Peyer's patch (tissue), 4 donors: ENCODE data around the gene TBXA2R. TPM values are rescaled to one million over a fixed set of nuclear protein-coding genes. Genes with fewer than 3 reads are reported as not detected.
A peak's percentile ranks its signal among the peaks of the same experiment; 100 is the strongest.

Source experiments
- DNase-seq, 3 donors: peaks; one replicate each; pipeline ENCODE4 v3.0.0-alpha.2; 2017 to 2019
- H3K27ac ChIP-seq, 4 donors: fragments of 200-600 bp; sonication (generic); one replicate each; pipeline ENCODE4 v1.5.1; 2016 to 2019
- H3K27me3 ChIP-seq, 2 donors: fragments of 200-600 bp; sonication (generic); one replicate each; pipeline ENCODE4 v1.5.1; 2019
- H3K36me3 ChIP-seq, 3 donors: fragments of 200-600 bp; sonication (generic); one replicate each; pipeline ENCODE4 v1.5.1; 2016 to 2019
- H3K4me1 ChIP-seq, 4 donors: fragments of 200-600 bp; sonication (generic); one replicate each; pipeline ENCODE4 v1.5.1; 2016 to 2019
- H3K4me3 ChIP-seq, 4 donors: fragments of 200-600 bp; sonication (generic); 1 replicate in 3 of 4; 2 replicates in 1 of 4; pipeline ENCODE4 v1.5.1; 2016 to 2019; ENCODE audit warnings: mild to moderate bottlenecking in 1 of 4
- H3K9me3 ChIP-seq, 4 donors: fragments of 200-600 bp; sonication (generic); one replicate each; pipeline ENCODE4 v1.5.1; 2016 to 2019; ENCODE audit warnings: mild to moderate bottlenecking in 1 of 4
- POLR2A ChIP-seq, 2 donors: fragments of 450-650 bp; IDR thresholded peaks; one replicate each; pipeline ENCODE4 v1.5.1; 2017; ENCODE audit warnings: antibody characterized with exemption in 2 of 2, mild to moderate bottlenecking in 2 of 2, moderate library complexity in 2 of 2
- total RNA-seq, 4 donors: library from RNA; depleted of rRNA; stranded (reverse); fragments of >200 nt; gene quantifications; one replicate each; pipeline ENCODE4 v1.1.0, GENCODE V29; 2016
- TF ChIP-seq, protein P1 (sequence below), 6 experiments: fragments of 450-650 bp in 4 of 6; fragments of 200-600 bp in 2 of 6; sonication (generic) in 1 of 6; IDR thresholded peaks; one replicate each; pipeline ENCODE4 v1.5.1; 2017 to 2019; ENCODE audit warnings: antibody characterized with exemption in 6 of 6, mild to moderate bottlenecking in 3 of 6, moderate library complexity in 1 of 6

TBXA2R gene
- total RNA-seq, 4 donors from 2014 or later = 0.80 to 5.0 (median 1.6) TPM; not detected in 1

DNA sequence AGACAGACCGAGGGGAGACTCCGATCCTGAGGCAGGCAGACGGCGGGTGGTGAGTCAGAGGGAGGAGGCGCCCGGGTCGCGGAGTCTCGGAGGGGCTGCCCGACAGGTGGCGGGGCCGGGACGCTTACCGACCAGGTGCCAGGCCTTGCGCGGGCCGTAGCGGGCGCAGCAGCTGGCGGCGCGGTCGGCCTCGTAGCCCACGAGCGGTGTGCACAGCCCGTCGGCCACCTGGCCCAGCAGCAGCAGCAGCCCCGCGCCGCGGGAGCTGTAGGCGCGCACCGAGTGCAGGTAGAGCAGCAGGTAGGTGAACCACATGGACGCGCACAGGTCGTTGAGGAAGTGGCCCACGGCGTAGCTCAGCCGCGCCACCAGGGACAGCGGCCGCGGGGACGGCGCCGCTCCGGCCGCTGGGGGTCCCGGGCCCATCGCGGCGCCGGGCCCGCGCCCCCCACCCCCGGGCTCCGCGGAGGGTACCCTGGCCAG, 49.7 kb downstream of the TBXA2R start:
- peak overlapping the region; percentile 79 to 90 (median 85) for H3K27ac ChIP-seq
- TF ChIP-seq, protein P1, sequence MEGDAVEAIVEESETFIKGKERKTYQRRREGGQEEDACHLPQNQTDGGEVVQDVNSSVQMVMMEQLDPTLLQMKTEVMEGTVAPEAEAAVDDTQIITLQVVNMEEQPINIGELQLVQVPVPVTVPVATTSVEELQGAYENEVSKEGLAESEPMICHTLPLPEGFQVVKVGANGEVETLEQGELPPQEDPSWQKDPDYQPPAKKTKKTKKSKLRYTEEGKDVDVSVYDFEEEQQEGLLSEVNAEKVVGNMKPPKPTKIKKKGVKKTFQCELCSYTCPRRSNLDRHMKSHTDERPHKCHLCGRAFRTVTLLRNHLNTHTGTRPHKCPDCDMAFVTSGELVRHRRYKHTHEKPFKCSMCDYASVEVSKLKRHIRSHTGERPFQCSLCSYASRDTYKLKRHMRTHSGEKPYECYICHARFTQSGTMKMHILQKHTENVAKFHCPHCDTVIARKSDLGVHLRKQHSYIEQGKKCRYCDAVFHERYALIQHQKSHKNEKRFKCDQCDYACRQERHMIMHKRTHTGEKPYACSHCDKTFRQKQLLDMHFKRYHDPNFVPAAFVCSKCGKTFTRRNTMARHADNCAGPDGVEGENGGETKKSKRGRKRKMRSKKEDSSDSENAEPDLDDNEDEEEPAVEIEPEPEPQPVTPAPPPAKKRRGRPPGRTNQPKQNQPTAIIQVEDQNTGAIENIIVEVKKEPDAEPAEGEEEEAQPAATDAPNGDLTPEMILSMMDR (IDR thresholded peaks at IDR 0.05) = peak in 4 of 6 experiments; percentile 29 to 46 (median 36)
- no peak for TF ChIP-seq POLR2A (IDR thresholded peaks at IDR 0.05)
- H3K27me3 ChIP-seq = no peaks in the 10 kb centered on the region
- peak; percentile 52 to 75 (median 74) for DNase-seq
- no peaks in the 10 kb centered on the region for H3K9me3 ChIP-seq
- peaks cover 4 to 50% (median 25%) of the 10 kb centered on the region in 4 donors for H3K4me1 ChIP-seq
- no peaks in the 10 kb centered on the region for H3K36me3 ChIP-seq
- H3K4me3 ChIP-seq = peak overlapping the region; percentile 87 to 100 (median 96)

DNA sequence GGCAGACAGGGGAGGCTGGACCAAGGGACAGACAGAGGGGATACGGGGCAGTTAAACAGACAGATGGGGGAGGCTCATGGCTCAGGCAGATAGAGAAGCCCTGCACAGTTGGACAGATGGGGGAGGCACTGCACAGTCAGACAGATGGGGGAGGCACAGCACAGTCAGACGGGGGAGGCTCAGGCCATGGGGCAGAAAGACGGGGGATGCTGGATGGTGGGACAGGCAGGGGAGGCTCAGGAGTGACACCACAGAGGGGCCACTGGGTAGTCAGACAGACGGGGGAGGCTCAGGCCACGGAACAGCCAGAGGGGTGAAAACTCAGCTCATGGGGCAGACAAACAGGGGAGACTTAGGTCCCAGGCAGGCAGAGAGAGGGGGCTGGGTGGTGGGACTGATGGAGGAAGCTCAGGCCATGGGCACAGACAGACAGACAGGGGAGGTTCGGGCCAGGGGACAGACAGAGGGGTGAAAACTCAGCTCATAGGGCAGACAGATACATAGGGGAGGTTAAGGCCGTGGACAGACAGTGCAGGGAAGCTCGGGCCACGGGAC, 50.2 kb downstream of the TBXA2R start:
- Histone ChIP-seq H3K36me3 (no peaks in the 10 kb centered on the region), H3K27me3 (no peaks in the 10 kb centered on the region), H3K4me1 (peaks cover 4 to 50% (median 25%) of the 10 kb centered on the region in 4 donors), H3K9me3 (no peaks in the 10 kb centered on the region), H3K27ac (peak overlapping the region; percentile 79 to 90 (median 85)), H3K4me3 (peak overlapping the region; percentile 87 to 100 (median 96))
- TF ChIP-seq, protein P1 (IDR thresholded peaks at IDR 0.05) = no peak
- no peak for TF ChIP-seq POLR2A (IDR thresholded peaks at IDR 0.05)
- no peak for DNase-seq

DNA sequence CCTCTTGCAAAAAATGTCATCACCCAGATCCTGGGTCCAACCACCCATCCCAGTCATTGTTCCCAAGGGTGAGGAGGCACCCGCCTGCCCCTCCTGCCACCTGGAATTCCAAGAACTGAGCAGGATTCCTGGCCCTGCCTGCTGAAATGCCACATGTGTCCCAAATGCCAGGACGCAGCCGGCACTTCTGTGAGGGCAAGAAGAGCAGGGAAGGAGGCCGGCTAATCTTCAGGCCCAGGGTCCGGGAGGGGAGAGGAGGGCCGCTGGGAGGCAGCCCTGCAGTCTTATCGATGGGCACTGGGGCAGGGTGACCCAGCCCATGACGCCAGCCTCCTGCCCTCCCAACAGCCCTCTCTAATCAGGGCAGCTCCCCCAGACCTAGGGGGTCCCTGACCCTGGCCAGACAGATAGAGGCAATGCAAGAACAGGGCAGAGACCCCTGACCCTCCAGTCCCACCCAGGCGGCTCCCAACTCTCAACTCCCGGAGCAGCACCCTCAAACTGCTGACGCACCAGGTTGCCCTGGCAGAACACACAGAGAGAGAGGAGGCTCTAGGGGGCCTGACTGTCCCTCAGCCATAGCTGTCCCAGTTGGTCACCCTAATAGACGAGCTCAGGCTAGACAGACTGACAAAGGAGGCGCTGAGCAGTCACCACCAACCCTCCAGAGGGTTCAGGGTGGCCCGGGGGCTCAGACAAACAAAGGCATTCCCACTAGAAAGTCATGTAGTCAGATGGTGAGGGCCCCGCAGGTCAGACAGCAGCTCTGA, 50.8 kb downstream of the TBXA2R start:
- Histone ChIP-seq H3K27ac (peak overlapping the region in 3 of 4 donors; percentile 18 to 90 (median 86)), H3K4me1 (peaks cover 4 to 50% (median 25%) of the 10 kb centered on the region in 4 donors), H3K4me3 (peak overlapping the region; percentile 87 to 100 (median 96)), H3K9me3 (no peaks in the 10 kb centered on the region), H3K27me3 (no peaks in the 10 kb centered on the region), H3K36me3 (peaks cover 0 to 2% (median 0%) of the 10 kb centered on the region in 3 donors)
- no peak for TF ChIP-seq POLR2A (IDR thresholded peaks at IDR 0.05)
- TF ChIP-seq, protein P1 (IDR thresholded peaks at IDR 0.05) = no peak
- DNase-seq = no peak

DNA sequence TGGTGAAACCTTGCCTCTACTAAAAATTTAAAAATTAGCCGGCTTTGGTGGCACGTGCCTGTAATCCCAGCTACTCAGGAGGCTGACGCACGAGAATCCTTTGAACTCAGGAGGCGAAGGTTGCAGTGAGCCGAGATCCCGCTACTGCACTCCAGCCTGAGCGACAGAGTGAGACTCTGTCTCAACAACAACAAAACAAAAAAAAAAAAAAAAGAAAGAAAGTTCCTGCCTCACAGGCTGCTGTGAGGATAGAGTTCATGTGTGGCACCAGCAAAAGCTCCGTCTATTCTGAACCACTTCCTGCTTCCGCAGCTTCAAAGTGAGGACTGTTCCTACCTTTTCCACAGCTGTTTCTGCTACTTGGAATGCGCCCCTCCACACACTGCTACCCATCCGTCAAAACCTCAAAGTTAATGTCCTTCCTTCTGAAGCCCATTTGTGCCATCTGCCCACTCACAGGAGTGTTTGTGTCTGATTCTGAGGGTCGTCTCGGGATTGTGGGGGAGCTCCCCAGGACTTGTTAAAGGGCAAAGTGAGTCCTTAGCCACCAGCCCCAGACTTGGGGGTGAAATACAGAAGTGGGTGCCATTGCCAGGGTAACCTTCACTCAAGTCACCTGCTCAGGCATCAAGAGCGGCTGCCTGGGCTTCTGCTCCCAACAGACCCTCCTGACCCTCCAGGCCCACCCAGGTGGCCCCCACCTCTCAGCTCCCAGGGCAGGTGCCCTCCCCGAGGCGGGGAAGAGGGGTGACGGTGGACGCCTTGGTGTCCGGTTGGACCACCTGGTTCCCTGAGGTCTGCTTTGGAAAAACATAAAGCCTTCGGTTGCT, 52.2 kb downstream of the TBXA2R start:
- TF ChIP-seq, protein P1 (IDR thresholded peaks at IDR 0.05) = no peak
- TF ChIP-seq POLR2A (IDR thresholded peaks at IDR 0.05) = no peak
- peak in 2 of 3 donors; percentile 66 to 71 for DNase-seq
- peak overlapping the region in 1 of 4 donors; percentile 6 for H3K4me3 ChIP-seq
- peaks cover 0 to 5% (median 0%) of the 10 kb centered on the region in 3 donors for H3K36me3 ChIP-seq
- peaks cover 4 to 50% (median 25%) of the 10 kb centered on the region in 4 donors for H3K4me1 ChIP-seq
- H3K9me3 ChIP-seq = no peaks in the 10 kb centered on the region
- no peaks in the 10 kb centered on the region for H3K27me3 ChIP-seq
- peak overlapping the region; percentile 69 to 90 (median 76) for H3K27ac ChIP-seq

DNA sequence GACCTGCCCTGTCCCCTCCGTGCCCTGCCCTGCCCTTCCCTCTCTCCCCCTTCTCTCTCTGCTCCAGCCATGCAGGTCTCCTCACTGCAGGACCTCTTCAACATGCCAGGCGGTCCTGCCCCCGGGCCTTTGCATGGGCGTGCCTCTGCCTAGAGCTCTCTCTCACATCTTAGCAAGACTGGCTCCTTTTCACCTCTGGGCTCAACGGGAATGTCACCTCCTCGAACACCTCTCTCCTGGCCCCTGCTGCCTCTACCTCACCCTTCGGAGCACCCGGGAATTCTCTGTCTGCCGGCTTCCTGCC, 54.9 kb downstream of the TBXA2R start:
- H3K27me3 ChIP-seq = no peaks in the 10 kb centered on the region

More for the DNA sequence above, 54.9 kb downstream of the TBXA2R start:
- TF ChIP-seq POLR2A (IDR thresholded peaks at IDR 0.05) = no peak
- TF ChIP-seq, protein P1 (IDR thresholded peaks at IDR 0.05) = no peak
- no peak overlapping the region for H3K27ac ChIP-seq
- H3K4me1 ChIP-seq = peaks cover 4 to 41% (median 24%) of the 10 kb centered on the region in 4 donors
- DNase-seq = no peak
- peaks cover 0 to 20% (median 0%) of the 10 kb centered on the region in 3 donors for H3K36me3 ChIP-seq
- no peak overlapping the region for H3K4me3 ChIP-seq
- no peaks in the 10 kb centered on the region for H3K9me3 ChIP-seq
